PFSK-1 (cell line): ENCODE data around the gene CCDC198.

Experiments used
- POLR2AphosphoS5 ChIP-seq: IDR thresholded peaks from 2 replicates; pipeline ENCODE4 v1.6.1; 2012; ENCODE audit warnings: low read depth, mild to moderate bottlenecking, control low read depth, low read length, moderate library complexity
- REST ChIP-seq, 2 experiments: IDR thresholded peaks; 2 replicates each; pipeline versions ENCODE4 v1.6.1 to v1.8.0; 2011 to 2012; ENCODE audit warnings: low read depth in 2 of 2, low read length in 2 of 2, control low read depth in 1 of 2, inconsistent platforms in 1 of 2, mild to moderate bottlenecking in 1 of 2, moderate library complexity in 1 of 2; ENCODE audit not compliant: insufficient read depth in 1 of 2
- TAF1 ChIP-seq: IDR thresholded peaks from 2 replicates; pipeline ENCODE4 v1.6.1; 2012; ENCODE audit warnings: low read length, control low read depth, borderline replicate concordance; ENCODE audit not compliant: insufficient read depth

GRCh38 chr14:57480051-57480450 lies 13.6 kb downstream of the CCDC198 start:
- TF ChIP-seq REST (IDR thresholded peaks at IDR 0.05; ENCODE audit: insufficient read depth in 1 of 2, low read depth in 2 of 2, low read length in 2 of 2) (no peak), POLR2AphosphoS5 (no peak), TAF1 (no peak)
